Bronchial epithelial cell (primary cell): ENCODE data around the gene GPR42. TPM values are rescaled to one million over a fixed set of nuclear protein-coding genes. Genes with fewer than 3 reads are reported as not detected.
A peak's percentile ranks its signal among the peaks of the same experiment; 100 is the strongest.

Experiments
- DNase-seq: peaks from one replicate; pipeline ENCODE4 v3.0.0-alpha.2; 2010; ENCODE audit warnings: low read depth
- FAIRE-seq: peaks from 2 replicates; lab custom pipeline; 2011; peaks lifted over from hg19 to GRCh38; lab: Jason Lieb, UNC
- H3K27me3 ChIP-seq: 2 replicates; pipeline ENCODE4 v1.5.1; 2011; ENCODE audit warnings: low read length; ENCODE audit not compliant: control insufficient read depth, insufficient read depth
- H3K36me3 ChIP-seq: 2 replicates; pipeline ENCODE4 v1.5.1; 2011; ENCODE audit warnings: low read length; ENCODE audit not compliant: control insufficient read depth, insufficient read depth
- H3K4me3 ChIP-seq: 2 replicates; pipeline ENCODE4 v1.5.1; 2011; ENCODE audit warnings: mild to moderate bottlenecking, low read depth, low read length, control low read depth
- CTCF ChIP-seq: IDR thresholded peaks from 2 replicates; pipeline ENCODE4 v1.5.1; 2011; ENCODE audit warnings: mild to moderate bottlenecking, moderate library complexity, low read length, control low read depth, inconsistent platforms; ENCODE audit not compliant: insufficient read depth, severe bottlenecking
- total RNA-seq: library from RNA; depleted of rRNA; stranded (reverse); fragments of >200 nt; gene quantifications from 2 replicates; pipeline ENCODE4 v1.2.1, GENCODE V29; 2014

The GPR42 gene
- total RNA-seq, 1 donor from 2014 or later = not detected

DNA sequence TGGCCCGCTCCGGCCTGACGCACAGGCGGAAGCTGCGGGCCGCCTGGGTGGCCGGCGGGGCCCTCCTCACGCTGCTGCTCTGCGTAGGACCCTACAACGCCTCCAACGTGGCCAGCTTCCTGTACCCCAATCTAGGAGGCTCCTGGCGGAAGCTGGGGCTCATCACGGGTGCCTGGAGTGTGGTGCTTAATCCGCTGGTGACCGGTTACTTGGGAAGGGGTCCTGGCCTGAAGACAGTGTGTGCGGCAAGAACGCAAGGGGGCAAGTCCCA is 18.8 kb upstream of the GPR42 start:
- no peak for FAIRE-seq
- H3K36me3 ChIP-seq = no peaks in the 10 kb centered on the region
- TF ChIP-seq CTCF = no peak
- DNase-seq = no peak
- H3K4me3 ChIP-seq = no peak overlapping the region
- peaks cover 2% of the 10 kb centered on the region for H3K27me3 ChIP-seq

GRCh38 chr19:35352448-35353304 is 18.2 kb upstream of the GPR42 start:
- DNase-seq (peak; percentile 55), FAIRE-seq (no peak)
- peak; percentile 84 for TF ChIP-seq CTCF
- peaks cover 2% of the 10 kb centered on the region for H3K27me3 ChIP-seq
- no peak overlapping the region for H3K4me3 ChIP-seq
- no peaks in the 10 kb centered on the region for H3K36me3 ChIP-seq

DNA sequence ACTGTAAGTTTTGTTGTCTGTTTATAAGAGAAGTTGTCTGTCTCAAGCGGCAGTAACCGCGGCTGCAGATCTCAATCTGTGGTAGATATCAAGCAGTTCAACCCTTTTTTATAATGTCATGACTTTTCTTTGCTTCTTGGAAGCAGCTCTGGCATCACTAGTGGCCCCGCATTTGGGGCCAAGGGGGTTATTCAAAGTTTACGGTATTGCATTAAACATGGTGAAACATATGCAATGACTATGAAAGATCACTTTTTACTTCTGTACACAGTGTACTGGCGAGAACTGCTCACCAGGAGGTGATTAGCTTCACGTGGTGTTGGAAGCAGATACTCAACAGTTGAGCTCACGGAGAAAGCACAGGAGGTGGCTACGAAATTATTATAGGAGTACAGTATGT is 17.2 kb upstream of the GPR42 start:
- Histone ChIP-seq H3K4me3 (no peak overlapping the region), H3K27me3 (peaks cover 2% of the 10 kb centered on the region), H3K36me3 (no peaks in the 10 kb centered on the region)
- DNase-seq = no peak
- no peak for TF ChIP-seq CTCF
- no peak for FAIRE-seq

- no peak for TF ChIP-seq CTCF
- Histone ChIP-seq H3K27me3 (peaks cover 2% of the 10 kb centered on the region), H3K4me3 (no peak overlapping the region), H3K36me3 (no peaks in the 10 kb centered on the region)
- DNase-seq = no peak
- FAIRE-seq = no peak
Measured at GRCh38 chr19:35354898-35355297, 16.0 kb upstream of the GPR42 start.

- DNase-seq (no peak), FAIRE-seq (no peak)
- peaks cover 2% of the 10 kb centered on the region for H3K27me3 ChIP-seq
- no peak for TF ChIP-seq CTCF
- H3K4me3 ChIP-seq = no peak overlapping the region
- no peaks in the 10 kb centered on the region for H3K36me3 ChIP-seq
Measured at GRCh38 chr19:35355791-35356460, 14.9 kb upstream of the GPR42 start.
